Measurements from ENCODE around the gene LAMA5. TPM values are rescaled to one million over a fixed set of nuclear protein-coding genes. Genes with fewer than 3 reads are reported as not detected.

LAMA5 gene
- polyA plus RNA-seq, 1 of the 3 experiments (the other 2 are of a cell fraction) = 27.2 TPM

DNA sequence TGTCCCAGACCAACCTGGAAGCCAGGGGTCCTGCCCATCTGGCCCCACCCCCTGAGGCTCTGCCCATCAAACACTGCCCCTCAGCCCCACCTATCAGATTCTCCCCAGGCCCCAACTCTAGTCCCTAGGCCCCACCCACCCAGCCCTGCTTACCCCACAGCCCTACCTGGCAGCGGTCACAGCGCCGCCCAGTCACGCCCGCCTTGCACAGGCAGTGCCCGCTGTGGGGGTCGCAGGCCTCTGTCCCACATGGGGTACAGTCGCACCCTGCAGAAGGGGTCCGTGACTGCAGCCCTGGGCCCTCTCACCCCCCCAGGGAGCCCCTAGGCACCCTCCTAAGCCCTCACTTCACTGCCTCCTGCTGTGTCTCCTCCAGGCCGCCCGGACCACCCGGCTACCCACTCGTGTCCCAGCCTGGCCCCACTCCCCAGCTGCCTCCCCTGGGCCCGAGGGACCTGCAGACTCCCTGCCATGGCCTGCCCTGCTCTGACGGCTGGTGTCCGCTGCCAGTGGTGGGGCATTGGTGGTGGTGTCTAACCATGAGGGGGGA lies 44.5 kb downstream of the LAMA5 start:
- no peak overlapping the region for H3K27ac ChIP-seq (ENCODE audit: low read depth in 2 of 2, low read length in 1 of 2)
- no peaks in the 10 kb centered on the region for H3K9me2 ChIP-seq
- H2AFZ ChIP-seq (ENCODE audit: low read depth) = no peak overlapping the region
- H4K20me1 ChIP-seq (ENCODE audit: insufficient read depth) = no peaks in the 10 kb centered on the region
- no peaks in the 10 kb centered on the region for H3F3A ChIP-seq (replicated peaks; ENCODE audit: insufficient read depth)
- 97% methylated on average over 9 of the region's 16 CpGs for WGBS (ENCODE audit: low lambda C conversion rate)
- no peaks in the 10 kb centered on the region for H3K79me2 ChIP-seq (ENCODE audit: insufficient read depth)
- H3K27me3 ChIP-seq (ENCODE audit: insufficient read depth) = no peaks in the 10 kb centered on the region
- H3K9me3 ChIP-seq = no peaks in the 10 kb centered on the region
- peaks cover 0 to 57% of the 10 kb centered on the region in 2 experiments for H3K36me3 ChIP-seq (replicated peaks in 1 of 2; ENCODE audit: control insufficient read depth in 1 of 2, insufficient read depth in 2 of 2, low read length in 1 of 2)
- H3K4me2 ChIP-seq = no peak overlapping the region
- no peak for TF ChIP-seq POLR2AphosphoS5 (IDR thresholded peaks at IDR 0.05; ENCODE audit: low read depth, low read length)
- no peak for TF ChIP-seq NFIC (IDR thresholded peaks at IDR 0.05; ENCODE audit: borderline replicate concordance)
- TF ChIP-seq SIN3A (IDR thresholded peaks at IDR 0.05; ENCODE audit: borderline replicate concordance, low read depth, low read length) = no peak
- no peak for TF ChIP-seq TAF1 (IDR thresholded peaks at IDR 0.05; ENCODE audit: borderline replicate concordance, low read depth, low read length)
- no peak for TF ChIP-seq NRF1 (IDR thresholded peaks at IDR 0.05; ENCODE audit: low read depth, low read length)
- no peak for TF ChIP-seq MEF2A (IDR thresholded peaks at IDR 0.05; ENCODE audit: borderline replicate concordance, low read depth)
- TF ChIP-seq, protein P1, sequence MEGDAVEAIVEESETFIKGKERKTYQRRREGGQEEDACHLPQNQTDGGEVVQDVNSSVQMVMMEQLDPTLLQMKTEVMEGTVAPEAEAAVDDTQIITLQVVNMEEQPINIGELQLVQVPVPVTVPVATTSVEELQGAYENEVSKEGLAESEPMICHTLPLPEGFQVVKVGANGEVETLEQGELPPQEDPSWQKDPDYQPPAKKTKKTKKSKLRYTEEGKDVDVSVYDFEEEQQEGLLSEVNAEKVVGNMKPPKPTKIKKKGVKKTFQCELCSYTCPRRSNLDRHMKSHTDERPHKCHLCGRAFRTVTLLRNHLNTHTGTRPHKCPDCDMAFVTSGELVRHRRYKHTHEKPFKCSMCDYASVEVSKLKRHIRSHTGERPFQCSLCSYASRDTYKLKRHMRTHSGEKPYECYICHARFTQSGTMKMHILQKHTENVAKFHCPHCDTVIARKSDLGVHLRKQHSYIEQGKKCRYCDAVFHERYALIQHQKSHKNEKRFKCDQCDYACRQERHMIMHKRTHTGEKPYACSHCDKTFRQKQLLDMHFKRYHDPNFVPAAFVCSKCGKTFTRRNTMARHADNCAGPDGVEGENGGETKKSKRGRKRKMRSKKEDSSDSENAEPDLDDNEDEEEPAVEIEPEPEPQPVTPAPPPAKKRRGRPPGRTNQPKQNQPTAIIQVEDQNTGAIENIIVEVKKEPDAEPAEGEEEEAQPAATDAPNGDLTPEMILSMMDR (IDR thresholded peaks at IDR 0.05) = no peak
- TF ChIP-seq RXRA (IDR thresholded peaks at IDR 0.05; ENCODE audit: borderline replicate concordance, low read depth) = no peak
- TF ChIP-seq, protein P2, sequence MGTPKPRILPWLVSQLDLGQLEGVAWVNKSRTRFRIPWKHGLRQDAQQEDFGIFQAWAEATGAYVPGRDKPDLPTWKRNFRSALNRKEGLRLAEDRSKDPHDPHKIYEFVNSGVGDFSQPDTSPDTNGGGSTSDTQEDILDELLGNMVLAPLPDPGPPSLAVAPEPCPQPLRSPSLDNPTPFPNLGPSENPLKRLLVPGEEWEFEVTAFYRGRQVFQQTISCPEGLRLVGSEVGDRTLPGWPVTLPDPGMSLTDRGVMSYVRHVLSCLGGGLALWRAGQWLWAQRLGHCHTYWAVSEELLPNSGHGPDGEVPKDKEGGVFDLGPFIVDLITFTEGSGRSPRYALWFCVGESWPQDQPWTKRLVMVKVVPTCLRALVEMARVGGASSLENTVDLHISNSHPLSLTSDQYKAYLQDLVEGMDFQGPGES (IDR thresholded peaks at IDR 0.05; ENCODE audit: low read depth, low read length) = no peak
- TF ChIP-seq TEAD4 (IDR thresholded peaks at IDR 0.05; ENCODE audit: borderline replicate concordance, insufficient read depth) = no peak
- no peak for TF ChIP-seq TCF12 (IDR thresholded peaks at IDR 0.05)
- no peak for TF ChIP-seq RCOR1 (IDR thresholded peaks at IDR 0.05; ENCODE audit: low read length)
- TF ChIP-seq JUND (IDR thresholded peaks at IDR 0.05) = no peak
- TF ChIP-seq EP300 (IDR thresholded peaks at IDR 0.05; ENCODE audit: borderline replicate concordance in 1 of 2, low read depth in 1 of 2, low read length in 1 of 2) = no peak
- TF ChIP-seq GABPA (IDR thresholded peaks at IDR 0.05; ENCODE audit: low read depth) = no peak
- TF ChIP-seq, protein P3, sequence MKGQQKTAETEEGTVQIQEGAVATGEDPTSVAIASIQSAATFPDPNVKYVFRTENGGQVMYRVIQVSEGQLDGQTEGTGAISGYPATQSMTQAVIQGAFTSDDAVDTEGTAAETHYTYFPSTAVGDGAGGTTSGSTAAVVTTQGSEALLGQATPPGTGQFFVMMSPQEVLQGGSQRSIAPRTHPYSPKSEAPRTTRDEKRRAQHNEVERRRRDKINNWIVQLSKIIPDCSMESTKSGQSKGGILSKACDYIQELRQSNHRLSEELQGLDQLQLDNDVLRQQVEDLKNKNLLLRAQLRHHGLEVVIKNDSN (IDR thresholded peaks at IDR 0.05; ENCODE audit: borderline replicate concordance, low read depth) = no peak
- TF ChIP-seq FOXM1 (IDR thresholded peaks at IDR 0.05; ENCODE audit: low read depth) = no peak
- no peak for TF ChIP-seq ELF1 (IDR thresholded peaks at IDR 0.05)
- TF ChIP-seq, protein P4, sequence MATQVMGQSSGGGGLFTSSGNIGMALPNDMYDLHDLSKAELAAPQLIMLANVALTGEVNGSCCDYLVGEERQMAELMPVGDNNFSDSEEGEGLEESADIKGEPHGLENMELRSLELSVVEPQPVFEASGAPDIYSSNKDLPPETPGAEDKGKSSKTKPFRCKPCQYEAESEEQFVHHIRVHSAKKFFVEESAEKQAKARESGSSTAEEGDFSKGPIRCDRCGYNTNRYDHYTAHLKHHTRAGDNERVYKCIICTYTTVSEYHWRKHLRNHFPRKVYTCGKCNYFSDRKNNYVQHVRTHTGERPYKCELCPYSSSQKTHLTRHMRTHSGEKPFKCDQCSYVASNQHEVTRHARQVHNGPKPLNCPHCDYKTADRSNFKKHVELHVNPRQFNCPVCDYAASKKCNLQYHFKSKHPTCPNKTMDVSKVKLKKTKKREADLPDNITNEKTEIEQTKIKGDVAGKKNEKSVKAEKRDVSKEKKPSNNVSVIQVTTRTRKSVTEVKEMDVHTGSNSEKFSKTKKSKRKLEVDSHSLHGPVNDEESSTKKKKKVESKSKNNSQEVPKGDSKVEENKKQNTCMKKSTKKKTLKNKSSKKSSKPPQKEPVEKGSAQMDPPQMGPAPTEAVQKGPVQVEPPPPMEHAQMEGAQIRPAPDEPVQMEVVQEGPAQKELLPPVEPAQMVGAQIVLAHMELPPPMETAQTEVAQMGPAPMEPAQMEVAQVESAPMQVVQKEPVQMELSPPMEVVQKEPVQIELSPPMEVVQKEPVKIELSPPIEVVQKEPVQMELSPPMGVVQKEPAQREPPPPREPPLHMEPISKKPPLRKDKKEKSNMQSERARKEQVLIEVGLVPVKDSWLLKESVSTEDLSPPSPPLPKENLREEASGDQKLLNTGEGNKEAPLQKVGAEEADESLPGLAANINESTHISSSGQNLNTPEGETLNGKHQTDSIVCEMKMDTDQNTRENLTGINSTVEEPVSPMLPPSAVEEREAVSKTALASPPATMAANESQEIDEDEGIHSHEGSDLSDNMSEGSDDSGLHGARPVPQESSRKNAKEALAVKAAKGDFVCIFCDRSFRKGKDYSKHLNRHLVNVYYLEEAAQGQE (IDR thresholded peaks at IDR 0.05; ENCODE audit: low read depth, low read length) = no peak
- TF ChIP-seq YY1 (IDR thresholded peaks at IDR 0.05; ENCODE audit: low read depth) = no peak
- no peaks in the 10 kb centered on the region for H3K4me1 ChIP-seq (ENCODE audit: control insufficient read depth in 1 of 2, insufficient read depth in 2 of 2, low read depth in 1 of 2, low read length in 1 of 2)
- POLR2A ChIA-PET = no interaction called here
- H3K4me3 ChIP-seq (ENCODE audit: low read depth in 2 of 2, low read length in 1 of 2) = no peak overlapping the region
- no peak overlapping the region for H3K9ac ChIP-seq
- DNase-seq = no peak
- CTCF ChIA-PET = no interaction called here
